OCI-LY1 (cell line): ENCODE measurements around the gene NXN.

Experiments
- H2AFZ ChIP-seq: fragments of 200-600 bp; sonication (generic), shearing (Covaris generic); 2 replicates; pipeline ENCODE4 v1.6.0; 2014; ENCODE audit warnings: antibody characterized with exemption, mild to moderate bottlenecking, low read length
- H3F3A ChIP-seq: fragments of 200-600 bp; sonication (generic), shearing (Covaris generic); 2 replicates; pipeline ENCODE4 v1.6.0; 2014; ENCODE audit warnings: mild to moderate bottlenecking, antibody characterized with exemption, low read length, moderate library complexity; ENCODE audit not compliant: insufficient read depth
- H3K27ac ChIP-seq: fragments of 200-600 bp; sonication (generic); 2 replicates; pipeline ENCODE4 v1.5.1; 2014; ENCODE audit warnings: low read length, mixed run types, mild to moderate bottlenecking, low read depth; ENCODE audit not compliant: poor library complexity, severe bottlenecking
- H3K27me3 ChIP-seq: fragments of 200-600 bp; sonication (generic); 2 replicates; pipeline ENCODE4 v1.6.0; 2014; ENCODE audit warnings: antibody characterized with exemption, mild to moderate bottlenecking, low read length, moderate library complexity; ENCODE audit not compliant: insufficient read depth
- H3K36me3 ChIP-seq: fragments of 200-600 bp; sonication (generic); 2 replicates; pipeline ENCODE4 v1.6.1; 2014; ENCODE audit warnings: mild to moderate bottlenecking, antibody characterized with exemption, low read length, moderate library complexity, mixed read lengths; ENCODE audit not compliant: insufficient read depth
- H3K4me1 ChIP-seq: fragments of 200-600 bp; sonication (generic); 2 replicates; pipeline ENCODE4 v1.5.1; 2014; ENCODE audit warnings: mild to moderate bottlenecking, low read length, moderate library complexity; ENCODE audit not compliant: insufficient read depth, severe bottlenecking
- H3K4me2 ChIP-seq: fragments of 200-600 bp; sonication (generic), shearing (Covaris generic); 2 replicates; pipeline ENCODE4 v1.6.1; 2014; ENCODE audit warnings: low read length
- H3K4me3 ChIP-seq: fragments of 200-600 bp; sonication (generic); 2 replicates; pipeline ENCODE4 v1.5.1; 2014; ENCODE audit warnings: low read length, low read depth, mild to moderate bottlenecking, mixed read lengths; ENCODE audit not compliant: poor library complexity, severe bottlenecking
- H3K79me2 ChIP-seq: fragments of 200-600 bp; shearing (Covaris generic); 2 replicates; pipeline ENCODE4 v1.6.1; 2016; ENCODE audit warnings: mixed run types, low read length, mixed read lengths; ENCODE audit not compliant: insufficient read depth
- H3K9ac ChIP-seq: fragments of 200-600 bp; sonication (generic), shearing (Covaris generic); 2 replicates; pipeline ENCODE4 v1.6.1; 2014; ENCODE audit warnings: mild to moderate bottlenecking, low read length, mixed read lengths
- H3K9me2 ChIP-seq: fragments of 200-600 bp; sonication (generic), shearing (Covaris generic); 2 replicates; pipeline ENCODE4 v1.6.1; 2014; ENCODE audit warnings: low read depth, mild to moderate bottlenecking, low read length, mixed read lengths
- H3K9me3 ChIP-seq: fragments of 200-600 bp; shearing (Covaris generic); 2 replicates; pipeline ENCODE4 v1.6.1; 2014; ENCODE audit warnings: low read length, mixed read lengths
- H4K20me1 ChIP-seq: fragments of 200-600 bp; sonication (generic), shearing (Covaris generic); 2 replicates; pipeline ENCODE4 v1.6.0; 2016; ENCODE audit warnings: mild to moderate bottlenecking, low read length; ENCODE audit not compliant: insufficient read depth
- CTCF ChIP-seq: fragments of 200-600 bp; sonication (generic), shearing (Covaris generic); IDR thresholded peaks from 2 replicates; pipeline ENCODE4 v1.5.1; 2017; ENCODE audit warnings: mild to moderate bottlenecking, antibody characterized with exemption, low read length, moderate library complexity, mixed read lengths
- EZH2 ChIP-seq: fragments of 200-600 bp; sonication (generic), shearing (Covaris generic); IDR thresholded peaks from 2 replicates; pipeline ENCODE4 v1.8.0; 2017; ENCODE audit warnings: borderline replicate concordance, mixed run types, mild to moderate bottlenecking, antibody characterized with exemption, low read length, moderate library complexity, mixed read lengths

The NXN gene

GRCh38 chr17:798246-798645 is 181.3 kb downstream of the NXN start:
- Histone ChIP-seq H4K20me1 (no peaks in the 10 kb centered on the region), H3K27me3 (no peaks in the 10 kb centered on the region), H3K4me1 (peaks cover 15% of the 10 kb centered on the region), H3K9me3 (no peaks in the 10 kb centered on the region), H3K79me2 (no peaks in the 10 kb centered on the region), H3K4me3 (no peak overlapping the region), H3K36me3 (no peaks in the 10 kb centered on the region), H3K9me2 (no peaks in the 10 kb centered on the region), H3K9ac (no peak overlapping the region), H3K27ac (no peak overlapping the region), H2AFZ (no peak overlapping the region), H3K4me2 (no peak overlapping the region), H3F3A (no peaks in the 10 kb centered on the region)
- TF ChIP-seq CTCF, result no peak

GRCh38 chr17:797236-797840 is 182.2 kb downstream of the NXN start:
- H3K4me2 ChIP-seq, result no peak overlapping the region
- no peaks in the 10 kb centered on the region for H3K9me3 ChIP-seq
- no peaks in the 10 kb centered on the region for H3K27me3 ChIP-seq
- TF ChIP-seq EZH2, result no peak
- no peak overlapping the region for H3K9ac ChIP-seq
- H3K79me2 ChIP-seq, result no peaks in the 10 kb centered on the region
- no peaks in the 10 kb centered on the region for H3F3A ChIP-seq
- H3K27ac ChIP-seq, result no peak overlapping the region
- peaks cover 15% of the 10 kb centered on the region for H3K4me1 ChIP-seq
- H3K4me3 ChIP-seq, result no peak overlapping the region
- peaks cover 5% of the 10 kb centered on the region for H3K36me3 ChIP-seq
- no peak overlapping the region for H2AFZ ChIP-seq
- H3K9me2 ChIP-seq, result no peaks in the 10 kb centered on the region
- no peaks in the 10 kb centered on the region for H4K20me1 ChIP-seq

- TF ChIP-seq CTCF (no peak), EZH2 (no peak)
- no peaks in the 10 kb centered on the region for H3K9me2 ChIP-seq
- H3K9me3 ChIP-seq, result no peaks in the 10 kb centered on the region
- H3K27me3 ChIP-seq, result no peaks in the 10 kb centered on the region
- H3K79me2 ChIP-seq, result no peaks in the 10 kb centered on the region
- H4K20me1 ChIP-seq, result no peaks in the 10 kb centered on the region
- no peak overlapping the region for H2AFZ ChIP-seq
- H3K4me1 ChIP-seq, result peaks cover 15% of the 10 kb centered on the region
- peaks cover 13% of the 10 kb centered on the region for H3K36me3 ChIP-seq
- no peak overlapping the region for H3K4me2 ChIP-seq
- H3K9ac ChIP-seq, result no peak overlapping the region
- no peak overlapping the region for H3K27ac ChIP-seq
- no peak overlapping the region for H3K4me3 ChIP-seq
- H3F3A ChIP-seq, result no peaks in the 10 kb centered on the region
Measured at GRCh38 chr17:796609-797008, 183.0 kb downstream of the NXN start.

GRCh38 chr17:795721-796120 is 183.9 kb downstream of the NXN start:
- Histone ChIP-seq H4K20me1 (no peaks in the 10 kb centered on the region), H3K4me2 (no peak overlapping the region), H2AFZ (no peak overlapping the region), H3K9ac (no peak overlapping the region), H3K4me3 (no peak overlapping the region), H3F3A (no peaks in the 10 kb centered on the region), H3K36me3 (peaks cover 21% of the 10 kb centered on the region), H3K27ac (no peak overlapping the region), H3K79me2 (no peaks in the 10 kb centered on the region), H3K27me3 (no peaks in the 10 kb centered on the region), H3K4me1 (peaks cover 10% of the 10 kb centered on the region), H3K9me2 (no peaks in the 10 kb centered on the region), H3K9me3 (no peaks in the 10 kb centered on the region)
- TF ChIP-seq CTCF (no peak), EZH2 (no peak)
